ENCODE data around the gene CERT1.

Gene CERT1

DNA sequence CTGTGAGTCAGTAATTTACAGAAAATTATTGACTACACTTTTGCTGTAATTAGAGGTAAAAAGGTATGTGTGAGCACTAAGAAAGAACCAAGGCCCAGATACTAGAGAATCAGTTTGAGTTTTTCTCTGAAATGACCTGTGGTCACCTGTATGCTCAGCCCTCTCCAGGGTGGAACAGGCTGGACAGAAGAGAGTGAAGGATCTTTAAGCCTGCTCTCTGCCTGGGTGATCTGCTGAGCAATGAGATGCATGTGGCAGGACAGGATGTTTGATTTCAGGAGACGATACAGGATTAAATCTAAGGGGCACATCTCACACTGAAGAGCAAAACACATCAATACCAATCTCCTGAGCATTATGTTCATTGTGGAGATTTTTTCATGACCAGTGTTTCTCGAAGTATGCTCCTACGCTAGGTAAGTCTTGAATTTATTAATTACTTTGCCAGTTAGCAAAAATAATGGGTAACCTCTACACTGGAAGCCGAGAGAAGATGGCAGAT is 148.9 kb downstream of the CERT1 start:
- no CpG with 5 or more reads among the region's 4 CpGs for WGBS (ENCODE audit: extremely low coverage, insufficient coverage, insufficient read length)

DNA sequence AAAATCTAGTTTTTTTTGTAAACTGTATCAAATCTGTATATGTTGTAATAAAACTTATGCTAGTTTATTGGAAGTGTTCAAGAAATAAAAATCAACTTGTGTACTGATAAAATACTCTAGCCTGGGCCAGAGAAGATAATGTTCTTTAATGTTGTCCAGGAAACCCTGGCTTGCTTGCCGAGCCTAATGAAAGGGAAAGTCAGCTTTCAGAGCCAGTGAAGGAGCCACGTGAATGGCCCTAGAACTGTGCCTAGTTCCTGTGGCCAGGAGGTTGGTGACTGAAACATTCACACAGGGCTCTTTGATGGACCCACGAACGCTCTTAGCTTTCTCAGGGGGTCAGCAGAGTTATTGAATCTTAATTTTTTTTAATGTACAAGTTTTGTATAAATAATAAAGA is 150.1 kb downstream of the CERT1 start:
- H4K12ac ChIP-seq (ENCODE audit: low read depth, low read length): no peak overlapping the region
- no CpG with 5 or more reads among the region's 4 CpGs for WGBS (ENCODE audit: extremely low coverage, insufficient coverage, insufficient read length)
- no peak overlapping the region for H2BK5ac ChIP-seq (ENCODE audit: low read depth, low read length, poor library complexity)
- H3K9ac ChIP-seq (ENCODE audit: low read length): no peak overlapping the region
- no peak overlapping the region for H3K4me3 ChIP-seq (ENCODE audit: low read depth, low read length)
- H3K4me2 ChIP-seq (ENCODE audit: low read length): no peak overlapping the region
- no peak overlapping the region for H3K4ac ChIP-seq (ENCODE audit: low read depth, low read length)
- peaks cover 19 to 46% of the 10 kb centered on the region in 2 experiments for H3K36me3 ChIP-seq (ENCODE audit: control insufficient read depth in 1 of 2, insufficient read depth in 2 of 2, low read length in 2 of 2)
- no peak overlapping the region for H4K91ac ChIP-seq (ENCODE audit: low read depth, low read length)
- no peaks in the 10 kb centered on the region for H3K4me1 ChIP-seq (ENCODE audit: control insufficient read depth in 1 of 2, insufficient read depth in 2 of 2, low read length in 2 of 2)
- H3K14ac ChIP-seq (ENCODE audit: low read length): no peak overlapping the region
- H3K23ac ChIP-seq (ENCODE audit: low read length): no peak overlapping the region
- no peak overlapping the region for H4K8ac ChIP-seq (ENCODE audit: low read depth, low read length)
- no peak for DNase-seq
- H3K79me2 ChIP-seq (ENCODE audit: control insufficient read depth, insufficient read depth, low read length, poor library complexity): no peaks in the 10 kb centered on the region
- H2AK5ac ChIP-seq (ENCODE audit: low read length): no peak overlapping the region
- no peak overlapping the region for H2BK120ac ChIP-seq (ENCODE audit: insufficient read depth, low read length, poor library complexity)
- H3K27ac ChIP-seq (ENCODE audit: low read depth, low read length): no peak overlapping the region
- H3K18ac ChIP-seq (ENCODE audit: low read length): no peak overlapping the region
- H2AFZ ChIP-seq (ENCODE audit: insufficient read depth, low read length, poor library complexity): no peak overlapping the region
- H3K9me3 ChIP-seq (ENCODE audit: insufficient read depth, low read depth, low read length): no peaks in the 10 kb centered on the region
- H2BK12ac ChIP-seq (ENCODE audit: low read length): no peak overlapping the region
- no peaks in the 10 kb centered on the region for H3K79me1 ChIP-seq (ENCODE audit: low read length)
- H3K27me3 ChIP-seq (ENCODE audit: insufficient read depth, low read length): no peaks in the 10 kb centered on the region

More for the DNA sequence above, 148.9 kb downstream of the CERT1 start:
- Histone ChIP-seq H3K79me2 (ENCODE audit: control insufficient read depth, insufficient read depth, low read length, poor library complexity) (no peaks in the 10 kb centered on the region), H3K18ac (ENCODE audit: low read length) (no peak overlapping the region), H2AFZ (ENCODE audit: insufficient read depth, low read length, poor library complexity) (no peak overlapping the region), H2AK5ac (ENCODE audit: low read length) (no peak overlapping the region), H3K36me3 (ENCODE audit: control insufficient read depth in 1 of 2, insufficient read depth in 2 of 2, low read length in 2 of 2) (peaks cover 17 to 37% of the 10 kb centered on the region in 2 experiments), H3K27me3 (ENCODE audit: insufficient read depth, low read length) (no peaks in the 10 kb centered on the region), H2BK5ac (ENCODE audit: low read depth, low read length, poor library complexity) (no peak overlapping the region), H3K4me2 (ENCODE audit: low read length) (no peak overlapping the region), H3K23ac (ENCODE audit: low read length) (no peak overlapping the region), H3K4ac (ENCODE audit: low read depth, low read length) (no peak overlapping the region), H3K14ac (ENCODE audit: low read length) (no peak overlapping the region), H3K9ac (ENCODE audit: low read length) (no peak overlapping the region), H2BK120ac (ENCODE audit: insufficient read depth, low read length, poor library complexity) (no peak overlapping the region), H2BK12ac (ENCODE audit: low read length) (no peak overlapping the region), H4K12ac (ENCODE audit: low read depth, low read length) (no peak overlapping the region), H4K91ac (ENCODE audit: low read depth, low read length) (no peak overlapping the region), H3K9me3 (ENCODE audit: insufficient read depth, low read depth, low read length) (no peaks in the 10 kb centered on the region), H3K4me1 (ENCODE audit: control insufficient read depth in 1 of 2, insufficient read depth in 2 of 2, low read length in 2 of 2) (no peaks in the 10 kb centered on the region), H3K79me1 (ENCODE audit: low read length) (no peaks in the 10 kb centered on the region), H3K4me3 (ENCODE audit: low read depth, low read length) (no peak overlapping the region), H3K27ac (ENCODE audit: low read depth, low read length) (no peak overlapping the region), H4K8ac (ENCODE audit: low read depth, low read length) (no peak overlapping the region)
- peak in 1 of 2 donors; percentile 28 for DNase-seq

DNA sequence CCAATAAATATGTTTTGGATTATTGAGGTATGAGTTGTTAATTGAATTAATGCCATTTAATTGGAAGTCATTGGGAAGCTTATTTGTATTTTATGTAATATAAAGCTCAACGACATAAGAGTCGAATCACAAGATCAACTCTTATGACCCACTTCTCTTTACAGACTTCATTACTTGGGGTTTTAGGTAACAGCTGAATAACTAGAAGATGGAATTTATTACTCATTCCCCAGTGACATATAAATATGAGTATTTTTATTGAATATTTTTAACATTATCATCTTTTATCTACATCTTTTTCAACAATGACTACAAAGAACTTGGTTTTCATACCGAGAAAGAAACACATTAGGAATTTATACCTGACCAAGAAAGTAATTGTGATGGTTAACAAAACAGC is 153.3 kb downstream of the CERT1 start:
- H3K9me3 ChIP-seq (ENCODE audit: insufficient read depth, low read depth, low read length): no peaks in the 10 kb centered on the region
- H2BK120ac ChIP-seq (ENCODE audit: insufficient read depth, low read length, poor library complexity): no peak overlapping the region
- H3K27ac ChIP-seq (ENCODE audit: low read depth, low read length): no peak overlapping the region
- no peak for DNase-seq
- no peak overlapping the region for H3K9ac ChIP-seq (ENCODE audit: low read length)
- H3K4me2 ChIP-seq (ENCODE audit: low read length): no peak overlapping the region
- no peaks in the 10 kb centered on the region for H3K79me1 ChIP-seq (ENCODE audit: low read length)
- no peak overlapping the region for H3K23ac ChIP-seq (ENCODE audit: low read length)
- H3K4me3 ChIP-seq (ENCODE audit: low read depth, low read length): no peak overlapping the region
- no peak overlapping the region for H4K91ac ChIP-seq (ENCODE audit: low read depth, low read length)
- no peak overlapping the region for H2BK12ac ChIP-seq (ENCODE audit: low read length)
- no peak overlapping the region for H4K8ac ChIP-seq (ENCODE audit: low read depth, low read length)
- no peak overlapping the region for H2AK5ac ChIP-seq (ENCODE audit: low read length)
- WGBS (ENCODE audit: extremely low coverage, insufficient coverage, insufficient read length): no CpG with 5 or more reads among the region's 3 CpGs
- no peaks in the 10 kb centered on the region for H3K4me1 ChIP-seq (ENCODE audit: control insufficient read depth in 1 of 2, insufficient read depth in 2 of 2, low read length in 2 of 2)
- no peak overlapping the region for H3K14ac ChIP-seq (ENCODE audit: low read length)
- H2AFZ ChIP-seq (ENCODE audit: insufficient read depth, low read length, poor library complexity): no peak overlapping the region
- no peak overlapping the region for H3K4ac ChIP-seq (ENCODE audit: low read depth, low read length)
- H4K12ac ChIP-seq (ENCODE audit: low read depth, low read length): no peak overlapping the region
- no peak overlapping the region for H2BK5ac ChIP-seq (ENCODE audit: low read depth, low read length, poor library complexity)
- H3K27me3 ChIP-seq (ENCODE audit: insufficient read depth, low read length): no peaks in the 10 kb centered on the region
- H3K79me2 ChIP-seq (ENCODE audit: control insufficient read depth, insufficient read depth, low read length, poor library complexity): peaks cover 1% of the 10 kb centered on the region
- H3K18ac ChIP-seq (ENCODE audit: low read length): no peak overlapping the region
- peaks cover 28 to 54% of the 10 kb centered on the region in 2 experiments for H3K36me3 ChIP-seq (ENCODE audit: control insufficient read depth in 1 of 2, insufficient read depth in 2 of 2, low read length in 2 of 2)

DNA sequence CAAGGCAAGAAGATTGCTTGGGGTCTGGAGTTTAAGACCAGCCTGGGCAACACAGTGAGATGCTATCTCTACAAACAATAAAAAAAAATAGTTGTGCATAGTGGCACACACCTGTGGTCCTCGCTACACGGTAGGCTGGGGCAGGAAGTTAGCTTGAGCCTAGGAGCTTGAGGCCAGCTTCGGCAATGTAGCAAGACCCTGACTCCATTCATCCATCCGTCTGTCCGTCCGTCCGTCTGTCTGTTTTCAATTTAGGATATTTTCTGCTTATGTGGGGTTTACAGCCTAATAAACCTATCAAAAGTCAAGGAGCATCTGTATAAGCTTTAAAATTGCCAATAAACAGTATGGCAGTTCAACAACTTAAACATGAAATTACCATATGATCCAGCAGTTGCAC is 154.7 kb downstream of the CERT1 start:
- peaks cover 1% of the 10 kb centered on the region for H3K79me2 ChIP-seq (ENCODE audit: control insufficient read depth, insufficient read depth, low read length, poor library complexity)
- no peaks in the 10 kb centered on the region for H3K79me1 ChIP-seq (ENCODE audit: low read length)
- H3K36me3 ChIP-seq (ENCODE audit: control insufficient read depth in 1 of 2, insufficient read depth in 2 of 2, low read length in 2 of 2): peaks cover 26 to 52% of the 10 kb centered on the region in 2 experiments
- H3K9me3 ChIP-seq (ENCODE audit: insufficient read depth, low read depth, low read length): no peaks in the 10 kb centered on the region
- no peak overlapping the region for H2AFZ ChIP-seq (ENCODE audit: insufficient read depth, low read length, poor library complexity)
- H2BK12ac ChIP-seq (ENCODE audit: low read length): no peak overlapping the region
- no peak overlapping the region for H3K4me3 ChIP-seq (ENCODE audit: low read depth, low read length)
- H2BK120ac ChIP-seq (ENCODE audit: insufficient read depth, low read length, poor library complexity): no peak overlapping the region
- H3K23ac ChIP-seq (ENCODE audit: low read length): no peak overlapping the region
- WGBS (ENCODE audit: extremely low coverage, insufficient coverage, insufficient read length): no CpG with 5 or more reads among the region's 7 CpGs
- H2AK5ac ChIP-seq (ENCODE audit: low read length): no peak overlapping the region
- DNase-seq: no peak
- H4K12ac ChIP-seq (ENCODE audit: low read depth, low read length): no peak overlapping the region
- H3K27ac ChIP-seq (ENCODE audit: low read depth, low read length): no peak overlapping the region
- no peak overlapping the region for H4K8ac ChIP-seq (ENCODE audit: low read depth, low read length)
- no peak overlapping the region for H3K4me2 ChIP-seq (ENCODE audit: low read length)
- no peak overlapping the region for H3K4ac ChIP-seq (ENCODE audit: low read depth, low read length)
- no peak overlapping the region for H4K91ac ChIP-seq (ENCODE audit: low read depth, low read length)
- no peaks in the 10 kb centered on the region for H3K4me1 ChIP-seq (ENCODE audit: control insufficient read depth in 1 of 2, insufficient read depth in 2 of 2, low read length in 2 of 2)
- H3K14ac ChIP-seq (ENCODE audit: low read length): no peak overlapping the region
- no peak overlapping the region for H2BK5ac ChIP-seq (ENCODE audit: low read depth, low read length, poor library complexity)
- no peak overlapping the region for H3K9ac ChIP-seq (ENCODE audit: low read length)
- H3K18ac ChIP-seq (ENCODE audit: low read length): no peak overlapping the region
- no peaks in the 10 kb centered on the region for H3K27me3 ChIP-seq (ENCODE audit: insufficient read depth, low read length)
